NCI-H1694 treated with DMSO at 0.1 percent for 48 hours (cell line): ENCODE data around the gene BRD4.

ENCODE experiments used
- DNase-seq: peaks from one replicate; lab custom pipeline; 2025; lab: John Stamatoyannopoulos, UW

The BRD4 gene

GRCh38 chr19:15248648-15249527, 83.5 kb downstream of the BRD4 start:
- no peak for DNase-seq

- no peak for DNase-seq
Measured at GRCh38 chr19:15248106-15248505, 84.2 kb downstream of the BRD4 start.

GRCh38 chr19:15247107-15248014, 85.0 kb downstream of the BRD4 start:
- no peak for DNase-seq

- no peak for DNase-seq
Measured at GRCh38 chr19:15246198-15246481, 86.2 kb downstream of the BRD4 start.

- no peak for DNase-seq
Measured at GRCh38 chr19:15245370-15246197, 86.8 kb downstream of the BRD4 start.

GRCh38 chr19:15244808-15245207, 87.5 kb downstream of the BRD4 start:
- DNase-seq, result no peak

GRCh38 chr19:15244106-15244803, 88.1 kb downstream of the BRD4 start:
- DNase-seq, result no peak

- DNase-seq, result no peak
Measured at GRCh38 chr19:15243236-15243957, 88.9 kb downstream of the BRD4 start.

- DNase-seq, result peak; percentile 81
Measured at GRCh38 chr19:15241259-15241910, 91.0 kb downstream of the BRD4 start.

- no peak for DNase-seq
Measured at GRCh38 chr19:15240515-15240914, 91.8 kb downstream of the BRD4 start.

- DNase-seq, result no peak
Measured at GRCh38 chr19:15239337-15239949, 92.9 kb downstream of the BRD4 start.

- DNase-seq, result no peak
Measured at GRCh38 chr19:15238639-15239155, 93.6 kb downstream of the BRD4 start.

GRCh38 chr19:15237759-15238638, 94.3 kb downstream of the BRD4 start:
- DNase-seq, result no peak

GRCh38 chr19:15236886-15237285, 95.5 kb downstream of the BRD4 start:
- no peak for DNase-seq

- no peak for DNase-seq
Measured at GRCh38 chr19:15235781-15236180, 96.6 kb downstream of the BRD4 start.

GRCh38 chr19:15234431-15235130, 97.8 kb downstream of the BRD4 start:
- no peak for DNase-seq

GRCh38 chr19:15231271-15231670, 101.1 kb downstream of the BRD4 start:
- no peak for DNase-seq

- no peak for DNase-seq
Measured at GRCh38 chr19:15227261-15227660, 105.1 kb downstream of the BRD4 start.
